GM06990 (cell line): ENCODE measurements around the gene CTNNA3.

Source experiments
- DNase-seq: peaks from one replicate; pipeline ENCODE4 v3.0.0-alpha.2; 2011; ENCODE audit not compliant: insufficient read length; ENCODE audit errors: extremely low read depth
- H3K27me3 ChIP-seq: replicated peaks from 2 replicates; pipeline ENCODE4 v1.6.0; 2011; ENCODE audit warnings: low read length; ENCODE audit not compliant: control insufficient read depth, insufficient read depth
- H3K36me3 ChIP-seq: 2 replicates; pipeline ENCODE4 v1.5.1; 2011; ENCODE audit warnings: low read length; ENCODE audit not compliant: control insufficient read depth, insufficient read depth
- H3K4me3 ChIP-seq: replicated peaks from 2 replicates; pipeline ENCODE4 v1.5.1; 2011; ENCODE audit warnings: low read depth, mild to moderate bottlenecking, control low read depth, low read length
- CTCF ChIP-seq: IDR thresholded peaks from 2 replicates; pipeline ENCODE4 v1.5.1; 2011; ENCODE audit warnings: low read length, control low read depth, mild to moderate bottlenecking, inconsistent platforms; ENCODE audit not compliant: insufficient read depth, poor library complexity, severe bottlenecking

CTNNA3 gene

GRCh38 chr10:65931291-65932070, 1764.5 kb downstream of the CTNNA3 start:
- no peak overlapping the region for H3K4me3 ChIP-seq
- no peaks in the 10 kb centered on the region for H3K27me3 ChIP-seq
- no peaks in the 10 kb centered on the region for H3K36me3 ChIP-seq
- no peak for DNase-seq
- TF ChIP-seq CTCF: no peak

- no peak for DNase-seq
- no peaks in the 10 kb centered on the region for H3K36me3 ChIP-seq
- TF ChIP-seq CTCF: no peak
Observed at GRCh38 chr10:65911151-65911835, 1784.7 kb downstream of the CTNNA3 start.

GRCh38 chr10:65910209-65910608, 1785.8 kb downstream of the CTNNA3 start:
- no peaks in the 10 kb centered on the region for H3K27me3 ChIP-seq
- no peak for DNase-seq
- H3K4me3 ChIP-seq: no peak overlapping the region
- TF ChIP-seq CTCF: no peak
- H3K36me3 ChIP-seq: no peaks in the 10 kb centered on the region

More at GRCh38 chr10:65911151-65911835, 1784.7 kb downstream of the CTNNA3 start:
- Histone ChIP-seq H3K4me3 (no peak overlapping the region), H3K27me3 (no peaks in the 10 kb centered on the region)

GRCh38 chr10:65907199-65907712, 1788.7 kb downstream of the CTNNA3 start:
- no peak for TF ChIP-seq CTCF
- Histone ChIP-seq H3K27me3 (no peaks in the 10 kb centered on the region), H3K4me3 (no peak overlapping the region), H3K36me3 (no peaks in the 10 kb centered on the region)
- no peak for DNase-seq

GRCh38 chr10:65903620-65904019, 1792.4 kb downstream of the CTNNA3 start:
- Histone ChIP-seq H3K36me3 (no peaks in the 10 kb centered on the region), H3K27me3 (no peaks in the 10 kb centered on the region), H3K4me3 (no peak overlapping the region)
- no peak for TF ChIP-seq CTCF
- DNase-seq: no peak
